OCI-LY7 (cell line): ENCODE data around the gene BABAM1.

Source experiments
- EZH2phosphoT487 ChIP-seq: fragments of 200-600 bp; sonication (generic); IDR thresholded peaks from 2 replicates; pipeline ENCODE4 v1.6.1; 2018; ENCODE audit warnings: low read depth, borderline replicate concordance, mild to moderate bottlenecking, mixed run types, antibody characterized with exemption, low read length, moderate library complexity, mixed read lengths
- TF ChIP-seq, protein P1 (sequence below): fragments of 200-600 bp; sonication (generic); conservative IDR thresholded peaks from 2 replicates; pipeline ENCODE4 v1.5.1; 2014; ENCODE audit warnings: mild to moderate bottlenecking, antibody characterized with exemption, low read length, moderate library complexity, mixed read lengths

DNA sequence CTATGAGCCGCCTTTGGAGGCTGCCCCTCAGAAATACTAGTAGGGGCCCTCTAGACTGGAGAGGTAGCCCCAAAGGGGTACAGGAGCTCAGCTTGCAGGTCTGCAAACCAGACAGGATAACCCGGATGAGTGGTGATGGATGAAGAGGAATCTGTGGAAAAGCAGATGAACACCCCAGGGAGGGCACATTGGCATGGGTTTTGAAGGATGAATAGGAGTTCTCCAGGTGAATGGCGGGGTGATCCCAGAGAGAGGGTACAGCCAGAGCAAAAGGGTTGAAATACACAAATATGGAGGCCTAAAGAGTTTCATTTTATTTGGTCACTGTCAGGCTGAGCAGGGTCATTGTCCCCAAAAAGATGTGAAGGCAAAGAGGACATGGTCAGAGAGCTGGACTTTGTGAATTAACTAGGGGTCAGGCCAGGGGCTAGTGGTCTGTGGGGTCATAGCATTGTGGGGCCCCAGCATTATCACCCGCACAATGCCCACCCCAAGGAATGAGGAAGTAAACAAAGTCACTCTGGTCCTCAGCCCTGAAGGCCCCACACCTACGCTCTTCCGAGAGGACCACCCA lies 26.3 kb upstream of the BABAM1 start:
- TF ChIP-seq, protein P1, sequence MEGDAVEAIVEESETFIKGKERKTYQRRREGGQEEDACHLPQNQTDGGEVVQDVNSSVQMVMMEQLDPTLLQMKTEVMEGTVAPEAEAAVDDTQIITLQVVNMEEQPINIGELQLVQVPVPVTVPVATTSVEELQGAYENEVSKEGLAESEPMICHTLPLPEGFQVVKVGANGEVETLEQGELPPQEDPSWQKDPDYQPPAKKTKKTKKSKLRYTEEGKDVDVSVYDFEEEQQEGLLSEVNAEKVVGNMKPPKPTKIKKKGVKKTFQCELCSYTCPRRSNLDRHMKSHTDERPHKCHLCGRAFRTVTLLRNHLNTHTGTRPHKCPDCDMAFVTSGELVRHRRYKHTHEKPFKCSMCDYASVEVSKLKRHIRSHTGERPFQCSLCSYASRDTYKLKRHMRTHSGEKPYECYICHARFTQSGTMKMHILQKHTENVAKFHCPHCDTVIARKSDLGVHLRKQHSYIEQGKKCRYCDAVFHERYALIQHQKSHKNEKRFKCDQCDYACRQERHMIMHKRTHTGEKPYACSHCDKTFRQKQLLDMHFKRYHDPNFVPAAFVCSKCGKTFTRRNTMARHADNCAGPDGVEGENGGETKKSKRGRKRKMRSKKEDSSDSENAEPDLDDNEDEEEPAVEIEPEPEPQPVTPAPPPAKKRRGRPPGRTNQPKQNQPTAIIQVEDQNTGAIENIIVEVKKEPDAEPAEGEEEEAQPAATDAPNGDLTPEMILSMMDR, result no peak
- TF ChIP-seq EZH2phosphoT487, result no peak
